Fibroblast of lung (primary cell): ENCODE results near the gene KRTAP10-1. TPM values are rescaled to one million over a fixed set of nuclear protein-coding genes. Genes with fewer than 3 reads are reported as not detected.

Experiments used
- DNase-seq, 2 donors: peaks; one replicate each; pipeline versions ENCODE4 v3.0.0 to v3.0.0-alpha.2; 2010; ENCODE audit warnings: low read depth in 2 of 2
- H2AFZ ChIP-seq: 2 replicates; pipeline ENCODE4 v1.5.1; 2012; ENCODE audit warnings: low read length, control low read depth, inconsistent platforms
- H3K27ac ChIP-seq: 2 replicates; pipeline ENCODE4 v1.5.1; 2011; ENCODE audit warnings: low read length, control low read depth; ENCODE audit not compliant: insufficient read depth
- H3K27me3 ChIP-seq: 2 replicates; pipeline ENCODE4 v1.5.1; 2011; ENCODE audit warnings: mild to moderate bottlenecking, low read length; ENCODE audit not compliant: control insufficient read depth, insufficient read depth
- H3K36me3 ChIP-seq: 2 replicates; pipeline ENCODE4 v1.5.1; 2011; ENCODE audit warnings: low read length; ENCODE audit not compliant: control insufficient read depth, insufficient read depth
- H3K4me1 ChIP-seq: 2 replicates; pipeline ENCODE4 v1.5.1; 2011; ENCODE audit warnings: low read length; ENCODE audit not compliant: control insufficient read depth, insufficient read depth; ENCODE audit errors: extremely low read depth
- H3K4me2 ChIP-seq: 2 replicates; pipeline ENCODE4 v1.5.1; 2011; ENCODE audit warnings: low read length, control low read depth; ENCODE audit not compliant: insufficient read depth; ENCODE audit errors: extremely low read depth
- H3K4me3 ChIP-seq, 4 experiments: fragments of 200-600 bp in 1 of 4; sonication (generic) in 1 of 4; replicated peaks in 1 of 4; 2 replicates each; pipeline ENCODE4 v1.5.1; 2011 to 2016; ENCODE audit warnings: low read length in 4 of 4, low read depth in 3 of 4, mild to moderate bottlenecking in 3 of 4, control low read depth in 2 of 4, inconsistent platforms in 1 of 4, mixed read lengths in 1 of 4; ENCODE audit not compliant: insufficient read depth in 1 of 4; ENCODE audit errors: control extremely low read depth in 1 of 4
- H3K79me2 ChIP-seq: 2 replicates; pipeline ENCODE4 v1.5.1; 2012; ENCODE audit warnings: mild to moderate bottlenecking, low read length, inconsistent platforms; ENCODE audit not compliant: control insufficient read depth, insufficient read depth
- H3K9ac ChIP-seq: 2 replicates; pipeline ENCODE4 v1.5.1; 2011; ENCODE audit warnings: mild to moderate bottlenecking, low read length, control low read depth; ENCODE audit not compliant: insufficient read depth
- H3K9me3 ChIP-seq: 2 replicates; pipeline ENCODE4 v1.5.1; 2012; ENCODE audit warnings: low read depth, low read length; ENCODE audit not compliant: control insufficient read depth, insufficient read depth
- H4K20me1 ChIP-seq: 2 replicates; pipeline ENCODE4 v1.5.1; 2011; ENCODE audit warnings: low read length; ENCODE audit not compliant: control insufficient read depth, insufficient read depth; ENCODE audit errors: extremely low read depth
- CTCF ChIP-seq, 2 donors: IDR thresholded peaks in 1 of 2; conservative IDR thresholded peaks in 1 of 2; 1 replicate in 1 of 2; 2 replicates in 1 of 2; pipeline ENCODE4 v1.5.1; 2011 to 2012; ENCODE audit warnings: low read length in 2 of 2, control low read depth in 1 of 2, inconsistent platforms in 1 of 2, low read depth in 1 of 2, mild to moderate bottlenecking in 1 of 2
- EZH2 ChIP-seq: IDR thresholded peaks from 2 replicates; pipeline ENCODE4 v1.5.1; 2012; ENCODE audit warnings: low read length, control low read depth, mild to moderate bottlenecking; ENCODE audit errors: missing control alignments
- polyA plus RNA-seq, 2 donors: library from polyadenylated mRNA; depleted of rRNA in 1 of 2; stranded (reverse) in 1 of 2; unstranded in 1 of 2; fragments of >200 nt; gene quantifications; 2 replicates each; pipeline ENCODE4 v1.2.1, GENCODE V29; 2011 to 2012; ENCODE audit warnings: missing spikeins in 1 of 2
- total RNA-seq: library from RNA; depleted of rRNA; stranded (reverse); fragments of >200 nt; gene quantifications from 2 replicates; pipeline ENCODE4 v1.2.1, GENCODE V29; 2014

KRTAP10-1 gene
- total and polyA plus RNA-seq, 2 donors (not counting 1 experiment from before 2014, with no cell fraction given) = not detected

- TF ChIP-seq CTCF (conservative IDR thresholded peaks at IDR 0.05 in 1 of 2, IDR thresholded peaks at IDR 0.05 in 1 of 2; ENCODE audit: low read depth in 1 of 2, low read length in 2 of 2) (no peak), EZH2 (no peak)
- H3K4me1 ChIP-seq = no peaks in the 10 kb centered on the region
- H2AFZ ChIP-seq = no peak overlapping the region
Observed at GRCh38 chr21:44496564-44497550, 43.1 kb downstream of the KRTAP10-1 start.

GRCh38 chr21:44495611-44496563 is 44.1 kb downstream of the KRTAP10-1 start:
- TF ChIP-seq EZH2 (no peak), CTCF (conservative IDR thresholded peaks at IDR 0.05 in 1 of 2, IDR thresholded peaks at IDR 0.05 in 1 of 2; ENCODE audit: low read depth in 1 of 2, low read length in 2 of 2) (no peak)
- H3K9me3 ChIP-seq = no peaks in the 10 kb centered on the region
- no peak for DNase-seq
- H3K9ac ChIP-seq = no peak overlapping the region
- H3K79me2 ChIP-seq = no peaks in the 10 kb centered on the region
- H3K4me1 ChIP-seq = no peaks in the 10 kb centered on the region
- H3K27me3 ChIP-seq = no peaks in the 10 kb centered on the region
- no peaks in the 10 kb centered on the region for H4K20me1 ChIP-seq
- H2AFZ ChIP-seq = no peak overlapping the region
- H3K4me2 ChIP-seq = no peak overlapping the region
- H3K4me3 ChIP-seq = no peak overlapping the region
- H3K36me3 ChIP-seq = no peaks in the 10 kb centered on the region
- no peak overlapping the region for H3K27ac ChIP-seq

More at GRCh38 chr21:44496564-44497550, 43.1 kb downstream of the KRTAP10-1 start:
- H3K9ac ChIP-seq = no peak overlapping the region
- DNase-seq = no peak
- no peaks in the 10 kb centered on the region for H3K27me3 ChIP-seq
- no peaks in the 10 kb centered on the region for H4K20me1 ChIP-seq
- no peaks in the 10 kb centered on the region for H3K9me3 ChIP-seq
- no peak overlapping the region for H3K4me3 ChIP-seq
- no peak overlapping the region for H3K4me2 ChIP-seq
- no peaks in the 10 kb centered on the region for H3K79me2 ChIP-seq
- H3K36me3 ChIP-seq = no peaks in the 10 kb centered on the region
- H3K27ac ChIP-seq = no peak overlapping the region

- Histone ChIP-seq H3K4me2 (no peak overlapping the region), H3K79me2 (no peaks in the 10 kb centered on the region), H3K27ac (no peak overlapping the region), H3K36me3 (no peaks in the 10 kb centered on the region), H3K4me1 (no peaks in the 10 kb centered on the region), H3K4me3 (no peak overlapping the region), H4K20me1 (no peaks in the 10 kb centered on the region), H2AFZ (no peak overlapping the region), H3K9ac (no peak overlapping the region), H3K9me3 (no peaks in the 10 kb centered on the region), H3K27me3 (no peaks in the 10 kb centered on the region)
- no peak for DNase-seq
- no peak for TF ChIP-seq CTCF (conservative IDR thresholded peaks at IDR 0.05 in 1 of 2, IDR thresholded peaks at IDR 0.05 in 1 of 2; ENCODE audit: low read depth in 1 of 2, low read length in 2 of 2)
- TF ChIP-seq EZH2 = no peak
Observed at GRCh38 chr21:44494956-44495355, 45.0 kb downstream of the KRTAP10-1 start.
